Ishikawa (cell line): ENCODE data around the gene TXLNB.

Experiments used
- CEBPB ChIP-seq: IDR thresholded peaks from 2 replicates; pipeline ENCODE4 v1.6.1; 2012
- CREB1 ChIP-seq: IDR thresholded peaks from 2 replicates; pipeline ENCODE4 v1.6.1; 2012; ENCODE audit warnings: low read depth
- EGR1 ChIP-seq: IDR thresholded peaks from 2 replicates; pipeline ENCODE4 v1.6.1; 2012
- EP300 ChIP-seq: IDR thresholded peaks from 2 replicates; pipeline ENCODE4 v1.6.1; 2012; ENCODE audit warnings: borderline replicate concordance
- FOXM1 ChIP-seq: IDR thresholded peaks from 2 replicates; pipeline ENCODE4 v1.6.1; 2012; ENCODE audit warnings: low read depth, borderline replicate concordance
- MAX ChIP-seq: IDR thresholded peaks from 2 replicates; pipeline ENCODE4 v1.6.1; 2012
- NFIC ChIP-seq: IDR thresholded peaks from 2 replicates; pipeline ENCODE4 v1.6.1; 2012
- RAD21 ChIP-seq: IDR thresholded peaks from 2 replicates; pipeline ENCODE4 v1.6.1; 2012; ENCODE audit warnings: low read depth
- REST ChIP-seq: IDR thresholded peaks from 2 replicates; pipeline ENCODE4 v1.6.1; 2012; ENCODE audit warnings: low read depth, mild to moderate bottlenecking
- TAF1 ChIP-seq: IDR thresholded peaks from 2 replicates; pipeline ENCODE4 v1.6.1; 2012; ENCODE audit warnings: low read depth, mild to moderate bottlenecking
- TCF12 ChIP-seq: IDR thresholded peaks from 2 replicates; pipeline ENCODE4 v1.6.1; 2012; ENCODE audit warnings: low read depth
- TEAD4 ChIP-seq: IDR thresholded peaks from 2 replicates; pipeline ENCODE4 v1.6.1; 2012
- YY1 ChIP-seq: IDR thresholded peaks from 2 replicates; pipeline ENCODE4 v1.6.1; 2012; ENCODE audit warnings: low read depth
- ZBTB7A ChIP-seq: IDR thresholded peaks from 2 replicates; pipeline ENCODE4 v1.6.1; 2012; ENCODE audit warnings: low read depth
- TF ChIP-seq, protein P1 (sequence below): IDR thresholded peaks from 2 replicates; pipeline ENCODE4 v1.6.1; 2012

TXLNB gene

DNA sequence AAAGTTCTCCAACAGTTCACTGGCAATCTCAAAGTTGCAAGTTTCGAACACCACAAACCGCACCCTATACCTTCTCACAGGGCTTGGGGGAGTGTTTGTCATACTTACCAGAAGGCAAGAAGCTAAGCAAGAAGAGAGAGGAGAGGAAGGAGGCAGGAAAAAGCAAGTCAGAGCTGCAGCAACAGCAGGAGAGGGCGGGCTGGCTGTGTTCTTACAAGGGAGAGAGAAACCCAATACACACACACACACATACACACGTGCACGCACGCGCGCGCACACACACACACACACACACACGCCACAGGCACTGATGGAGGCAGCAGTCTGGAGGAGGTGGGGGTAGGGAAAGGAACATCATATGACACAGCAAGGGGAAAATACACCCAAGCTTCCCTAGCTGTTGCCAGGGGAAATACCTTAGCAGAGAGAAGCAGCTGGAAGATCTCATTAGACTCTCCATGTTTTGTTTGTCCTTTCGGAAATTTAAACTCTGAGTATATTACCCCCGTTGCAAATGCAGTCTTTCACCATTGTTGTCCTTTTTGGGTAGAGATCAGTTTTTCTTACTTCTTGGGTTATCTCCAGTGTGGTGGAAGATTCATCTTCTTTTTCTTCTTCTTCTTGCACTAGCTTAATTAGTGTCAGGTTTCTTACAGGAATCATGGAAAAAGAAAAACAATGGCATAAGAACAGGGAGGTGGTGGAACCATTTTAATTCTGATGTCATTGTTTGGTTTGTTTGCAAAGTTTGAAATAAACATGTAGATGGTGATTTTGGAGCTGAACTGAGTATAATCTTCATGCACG lies at the start of gene TXLNB:
TSS of gene TXLNB (minus strand) at position 186 of the 807 bp plus-strand sequence. CDS start 3,099 bp downstream, outside the sequence.
- no peak for TF ChIP-seq FOXM1
- TF ChIP-seq NFIC, result no peak
- no peak for TF ChIP-seq TAF1
- no peak for TF ChIP-seq ZBTB7A
- no peak for TF ChIP-seq CEBPB
- no peak for TF ChIP-seq EP300
- TF ChIP-seq CREB1, result no peak
- TF ChIP-seq EGR1, result no peak
- no peak for TF ChIP-seq TEAD4
- no peak for TF ChIP-seq YY1
- TF ChIP-seq RAD21, result no peak
- TF ChIP-seq, protein P1, sequence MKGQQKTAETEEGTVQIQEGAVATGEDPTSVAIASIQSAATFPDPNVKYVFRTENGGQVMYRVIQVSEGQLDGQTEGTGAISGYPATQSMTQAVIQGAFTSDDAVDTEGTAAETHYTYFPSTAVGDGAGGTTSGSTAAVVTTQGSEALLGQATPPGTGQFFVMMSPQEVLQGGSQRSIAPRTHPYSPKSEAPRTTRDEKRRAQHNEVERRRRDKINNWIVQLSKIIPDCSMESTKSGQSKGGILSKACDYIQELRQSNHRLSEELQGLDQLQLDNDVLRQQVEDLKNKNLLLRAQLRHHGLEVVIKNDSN, result no peak
- no peak for TF ChIP-seq REST
- no peak for TF ChIP-seq MAX
- TF ChIP-seq TCF12, result no peak

GRCh38 chr6:139341060-139341459 lies 49.3 kb upstream of the TXLNB start:
- TF ChIP-seq MAX, result no peak
- no peak for TF ChIP-seq YY1
- TF ChIP-seq EP300, result no peak
- no peak for TF ChIP-seq ZBTB7A
- no peak for TF ChIP-seq FOXM1
- TF ChIP-seq TEAD4, result no peak
- no peak for TF ChIP-seq TAF1
- TF ChIP-seq, protein P1, result no peak
- no peak for TF ChIP-seq RAD21
- no peak for TF ChIP-seq REST
- TF ChIP-seq NFIC, result no peak
- no peak for TF ChIP-seq TCF12
- TF ChIP-seq CREB1, result no peak
- no peak for TF ChIP-seq EGR1

GRCh38 chr6:139338795-139339194 lies 47.0 kb upstream of the TXLNB start:
- TF ChIP-seq MAX, result no peak
- TF ChIP-seq, protein P1, result no peak
- no peak for TF ChIP-seq CREB1
- no peak for TF ChIP-seq EGR1
- TF ChIP-seq ZBTB7A, result no peak

DNA sequence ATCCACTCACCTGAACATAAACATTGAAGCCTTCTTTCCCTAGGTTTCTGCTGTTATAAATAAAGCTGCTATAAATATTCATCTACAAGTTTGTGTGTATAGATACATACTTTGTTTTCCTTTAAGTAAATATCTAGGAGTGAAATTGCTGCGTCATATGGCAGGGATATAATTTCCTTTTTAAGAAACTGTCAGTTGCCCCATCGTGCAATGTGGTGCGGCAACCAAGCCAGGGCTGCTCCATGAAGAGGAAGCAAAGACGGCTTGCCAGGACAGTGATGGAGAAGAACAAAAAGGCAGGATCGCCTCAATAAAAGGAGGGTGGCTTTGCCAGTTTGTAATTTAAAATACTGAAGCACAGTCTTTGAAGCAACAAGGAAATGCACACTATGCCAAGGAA lies 46.0 kb upstream of the TXLNB start:
- TF ChIP-seq REST (no peak), RAD21 (no peak), TCF12 (no peak), YY1 (no peak), ZBTB7A (no peak), TAF1 (no peak), TEAD4 (no peak), EGR1 (no peak), CREB1 (no peak), MAX (no peak), EP300 (no peak), FOXM1 (no peak), NFIC (no peak), CEBPB (no peak)
- TF ChIP-seq, protein P1, result no peak
